AG04450 (cell line): ENCODE data around the gene FOXO6. TPM values are rescaled to one million over a fixed set of nuclear protein-coding genes. Genes with fewer than 3 reads are reported as not detected.

Experiments
- CTCF ChIA-PET: fragments of 300-600, 350-600 bp; formaldehyde crosslinking; extraction: SDS; loops from one replicate; lab custom pipeline; 2022; ENCODE audit warnings: antibody characterized with exemption, inconsistent platforms; lab: Charles Lee
- POLR2A ChIA-PET: fragments of 350-600 bp; formaldehyde crosslinking; extraction: SDS; loops from one replicate; lab custom pipeline; 2021; ENCODE audit warnings: antibody characterized with exemption, inconsistent platforms; lab: Yijun Ruan, JAX
- DNase-seq: peaks from one replicate; pipeline ENCODE4 v3.0.0-alpha.2; 2011; ENCODE audit warnings: low read depth, low spot score
- H3K27ac ChIP-seq: one replicate; pipeline ENCODE4 v1.5.1; 2012; ENCODE audit warnings: low read depth, low read length, control low read depth
- H3K27me3 ChIP-seq: one replicate; pipeline ENCODE4 v1.6.0; 2012; ENCODE audit warnings: low read length; ENCODE audit not compliant: control insufficient read depth, insufficient read depth
- H3K4me3 ChIP-seq: 2 replicates; pipeline ENCODE4 v1.5.1; 2011; ENCODE audit warnings: mild to moderate bottlenecking, low read depth, low read length, control low read depth
- H3K9me3 ChIP-seq: 2 replicates; pipeline ENCODE4 v1.5.1; 2012; ENCODE audit warnings: low read length; ENCODE audit not compliant: control insufficient read depth, insufficient read depth
- CTCF ChIP-seq: IDR thresholded peaks from 2 replicates; pipeline ENCODE4 v1.5.1; 2011; ENCODE audit warnings: low read depth, low read length, control low read depth, inconsistent platforms
- polyA plus RNA-seq: library from polyadenylated mRNA; depleted of rRNA; stranded (reverse); fragments of >200 nt; gene quantifications from 2 replicates; pipeline ENCODE4 v1.2.3, GENCODE V29; 2011

Gene FOXO6
- polyA plus RNA-seq, 1 experiment, result not detected

- ChIA-PET POLR2A (no interaction called here), CTCF (interaction anchor here (0.8 to 2.4 kb wide), 2 partner anchors 98 to 113 kb away, joined by 7 to 8 read pairs; no protein-coding TSS in a partner anchor)
- TF ChIP-seq CTCF, result no peak
- peaks cover 20% of the 10 kb centered on the region for H3K27me3 ChIP-seq
- H3K27ac ChIP-seq, result no peak overlapping the region
- no peaks in the 10 kb centered on the region for H3K9me3 ChIP-seq
- DNase-seq, result no peak
- H3K4me3 ChIP-seq, result no peak overlapping the region
These were observed 42.0 kb upstream of the FOXO6 start for GRCh38 chr1:41319106-41319755.

- no peak overlapping the region for H3K27ac ChIP-seq
- no peak overlapping the region for H3K4me3 ChIP-seq
- peaks cover 18% of the 10 kb centered on the region for H3K27me3 ChIP-seq
- no peak for DNase-seq
- no peaks in the 10 kb centered on the region for H3K9me3 ChIP-seq
- POLR2A ChIA-PET, result no interaction called here
- CTCF ChIA-PET, result interaction anchor here (0.8 to 2.4 kb wide), 3 partner anchors 37 to 112 kb away, joined by 3 to 8 read pairs (median 7); no protein-coding TSS in a partner anchor
- TF ChIP-seq CTCF, result no peak
These were observed 41.2 kb upstream of the FOXO6 start for GRCh38 chr1:41319807-41320711.

DNA sequence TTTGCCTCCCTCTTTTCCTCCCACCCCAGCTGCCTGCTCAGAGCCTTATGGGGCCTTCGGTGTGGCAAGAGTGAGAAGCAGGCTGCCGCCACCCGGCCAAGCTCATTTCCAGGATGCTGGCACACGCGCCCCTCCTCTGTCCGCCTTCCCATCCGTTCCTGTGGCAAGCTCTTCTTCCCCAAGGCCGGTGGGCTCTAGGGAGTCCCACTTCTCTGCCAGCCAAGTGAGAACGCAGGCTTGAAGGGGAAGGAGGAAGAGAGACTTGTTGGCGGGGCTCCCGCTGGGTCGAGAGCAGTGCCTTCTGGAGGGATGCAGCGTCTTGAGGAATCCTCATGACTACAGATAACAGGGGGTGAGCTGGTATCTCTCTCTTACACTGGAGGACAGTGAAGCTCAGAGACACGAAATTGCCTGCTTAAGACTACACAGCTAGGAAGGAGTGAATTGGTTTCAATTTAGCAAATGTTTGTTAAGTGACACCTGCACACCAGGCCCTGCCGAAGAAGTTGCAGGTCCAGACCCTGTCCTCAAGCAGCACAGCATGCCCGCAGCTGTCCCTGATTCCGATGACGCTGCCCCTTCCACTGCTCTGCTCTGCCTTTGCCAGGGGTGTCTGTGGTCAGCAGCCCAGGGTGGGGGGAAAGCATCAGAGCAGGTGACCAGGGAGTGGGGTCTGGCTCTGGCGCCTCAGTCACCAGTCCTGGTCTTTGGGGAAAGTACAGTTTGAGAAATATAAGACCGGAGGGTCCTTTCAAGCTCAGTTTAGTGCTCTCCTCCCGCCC, 40.1 kb upstream of the FOXO6 start:
- DNase-seq, result no peak
- Histone ChIP-seq H3K27ac (no peak overlapping the region), H3K9me3 (no peaks in the 10 kb centered on the region), H3K4me3 (no peak overlapping the region), H3K27me3 (peaks cover 16% of the 10 kb centered on the region)
- POLR2A ChIA-PET, result no interaction called here
- CTCF ChIA-PET, result interaction anchor here (0.8 to 3.5 kb wide), 3 partner anchors 38 to 112 kb away, joined by 3 to 18 read pairs (median 14); no protein-coding TSS in a partner anchor
- no peak for TF ChIP-seq CTCF

GRCh38 chr1:41322101-41322661, 39.1 kb upstream of the FOXO6 start:
- TF ChIP-seq CTCF, result no peak
- ChIA-PET POLR2A (no interaction called here), CTCF (interaction anchor here (0.8 to 3.5 kb wide), 4 partner anchors 37 to 111 kb away, joined by 3 to 18 read pairs (median 8); no protein-coding TSS in a partner anchor)
- no peak overlapping the region for H3K4me3 ChIP-seq
- peaks cover 12% of the 10 kb centered on the region for H3K27me3 ChIP-seq
- no peak for DNase-seq
- H3K9me3 ChIP-seq, result no peaks in the 10 kb centered on the region
- H3K27ac ChIP-seq, result no peak overlapping the region
